Endothelial cell of umbilical vein (primary cell): ENCODE data around the gene CFAP46.

Experiments
- GATA2 ChIP-seq: IDR thresholded peaks from 2 replicates; pipeline ENCODE4 v1.7.0; 2011; ENCODE audit warnings: low read depth, mild to moderate bottlenecking, moderate library complexity, mixed read lengths, low read length; ENCODE audit not compliant: insufficient read length, insufficient read depth
- POLR2A ChIP-seq: IDR thresholded peaks from 2 replicates; pipeline ENCODE4 v1.6.1; 2012; ENCODE audit warnings: low read depth, mild to moderate bottlenecking, control low read depth, low read length
- TF ChIP-seq, protein P1 (sequence below), 2 donors: IDR thresholded peaks; 1 replicate in 1 of 2; 2 replicates in 1 of 2; pipeline ENCODE4 v1.5.1; 2011; ENCODE audit warnings: low read length in 2 of 2, mild to moderate bottlenecking in 2 of 2, moderate library complexity in 2 of 2, control low read depth in 1 of 2, inconsistent platforms in 1 of 2, low read depth in 1 of 2; ENCODE audit not compliant: insufficient read depth in 1 of 2; ENCODE audit errors: extremely low read depth in 1 of 2

DNA sequence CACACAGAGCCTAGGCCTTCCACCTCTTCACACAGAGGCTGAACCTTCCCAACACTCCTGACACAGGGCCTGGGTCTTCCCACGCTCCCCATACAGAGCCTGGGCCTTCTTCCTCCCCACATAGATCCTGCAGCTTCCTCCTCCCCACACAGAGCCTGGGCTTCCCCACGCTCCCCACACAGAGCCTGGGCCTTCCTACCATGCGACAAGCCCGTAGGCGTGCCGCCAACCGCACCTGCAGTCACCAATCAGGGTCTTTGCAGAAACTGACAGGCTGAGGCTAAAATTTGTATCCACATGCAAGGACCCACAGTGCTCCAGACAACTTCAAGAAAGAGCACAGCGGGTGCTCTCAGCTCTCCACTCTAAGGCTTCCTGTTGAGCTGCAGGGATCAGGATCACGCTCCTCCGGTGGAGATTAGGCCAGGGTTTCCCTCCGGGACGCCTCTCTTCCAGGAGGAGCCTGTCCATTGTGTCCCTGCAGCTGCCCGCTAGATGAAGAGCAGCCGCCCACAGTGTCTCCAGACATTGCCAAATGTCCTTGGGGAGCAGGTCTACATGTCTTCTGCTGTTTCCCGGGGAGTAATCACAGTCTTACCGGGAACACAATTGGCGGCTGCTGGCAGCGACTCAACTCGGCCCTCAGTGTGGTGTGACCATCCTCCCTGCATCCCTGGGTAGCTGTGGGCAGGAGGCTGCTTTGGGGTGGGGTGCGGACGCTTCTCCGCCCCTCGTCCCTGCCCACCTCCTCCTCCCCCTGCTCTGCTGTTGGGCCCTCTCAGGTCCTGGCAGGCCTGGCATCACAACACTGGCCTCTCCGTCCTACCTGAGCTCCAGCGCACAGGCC, 9.7 kb downstream of the CFAP46 start:
- TF ChIP-seq, protein P1, sequence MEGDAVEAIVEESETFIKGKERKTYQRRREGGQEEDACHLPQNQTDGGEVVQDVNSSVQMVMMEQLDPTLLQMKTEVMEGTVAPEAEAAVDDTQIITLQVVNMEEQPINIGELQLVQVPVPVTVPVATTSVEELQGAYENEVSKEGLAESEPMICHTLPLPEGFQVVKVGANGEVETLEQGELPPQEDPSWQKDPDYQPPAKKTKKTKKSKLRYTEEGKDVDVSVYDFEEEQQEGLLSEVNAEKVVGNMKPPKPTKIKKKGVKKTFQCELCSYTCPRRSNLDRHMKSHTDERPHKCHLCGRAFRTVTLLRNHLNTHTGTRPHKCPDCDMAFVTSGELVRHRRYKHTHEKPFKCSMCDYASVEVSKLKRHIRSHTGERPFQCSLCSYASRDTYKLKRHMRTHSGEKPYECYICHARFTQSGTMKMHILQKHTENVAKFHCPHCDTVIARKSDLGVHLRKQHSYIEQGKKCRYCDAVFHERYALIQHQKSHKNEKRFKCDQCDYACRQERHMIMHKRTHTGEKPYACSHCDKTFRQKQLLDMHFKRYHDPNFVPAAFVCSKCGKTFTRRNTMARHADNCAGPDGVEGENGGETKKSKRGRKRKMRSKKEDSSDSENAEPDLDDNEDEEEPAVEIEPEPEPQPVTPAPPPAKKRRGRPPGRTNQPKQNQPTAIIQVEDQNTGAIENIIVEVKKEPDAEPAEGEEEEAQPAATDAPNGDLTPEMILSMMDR (IDR thresholded peaks at IDR 0.05; ENCODE audit: extremely low read depth in 1 of 2, insufficient read depth in 1 of 2, low read depth in 1 of 2, low read length in 2 of 2): no peak
- TF ChIP-seq POLR2A: no peak
- no peak for TF ChIP-seq GATA2
